NCI-H82 treated with DMSO at 0.1 percent for 48 hours (cell line): ENCODE data around the gene JAML.

Experiments used
- DNase-seq: peaks from one replicate; lab custom pipeline; 2025; ENCODE audit not compliant: unreplicated experiment; lab: John Stamatoyannopoulos, UW

JAML gene

DNA sequence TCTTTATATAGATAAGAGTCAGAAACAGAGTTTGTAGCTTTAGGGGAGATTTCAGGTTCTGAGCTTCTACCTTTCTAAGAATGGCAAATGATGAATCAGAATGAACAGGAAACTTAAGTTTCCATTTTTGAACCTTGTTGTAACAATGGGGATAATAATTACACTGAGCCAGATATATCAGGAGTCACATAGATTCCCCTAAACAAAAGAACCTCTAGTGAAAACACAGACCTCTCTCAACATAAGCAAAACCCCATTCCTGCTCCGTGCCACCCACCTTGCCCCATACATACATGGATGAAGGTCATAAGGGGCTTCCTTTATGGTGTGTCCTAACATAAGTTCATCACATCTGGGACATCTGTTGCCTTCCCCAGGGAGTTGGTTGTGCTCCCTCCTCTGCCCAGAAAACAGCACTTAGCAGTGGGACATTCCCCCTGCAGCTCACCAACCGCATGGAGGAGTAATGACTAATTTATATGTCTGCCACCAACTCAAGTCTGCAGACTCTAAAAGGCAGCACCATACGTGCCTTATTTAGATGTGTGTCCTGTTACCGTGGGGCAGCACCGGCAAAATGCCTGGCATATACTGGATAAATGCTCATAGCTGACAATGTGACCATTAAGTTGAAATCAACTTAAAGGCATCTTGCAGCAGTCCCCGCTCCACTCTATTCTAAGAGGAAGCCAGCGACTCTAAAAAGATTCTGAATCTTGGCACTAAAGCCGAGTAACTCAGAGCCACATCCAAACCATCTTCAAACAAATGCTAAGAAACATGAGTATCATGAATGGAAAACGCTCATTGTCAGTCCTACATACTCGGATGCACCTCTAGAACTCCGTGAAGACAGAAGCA lies 8.0 kb downstream of the JAML start:
- DNase-seq, result no peak

DNA sequence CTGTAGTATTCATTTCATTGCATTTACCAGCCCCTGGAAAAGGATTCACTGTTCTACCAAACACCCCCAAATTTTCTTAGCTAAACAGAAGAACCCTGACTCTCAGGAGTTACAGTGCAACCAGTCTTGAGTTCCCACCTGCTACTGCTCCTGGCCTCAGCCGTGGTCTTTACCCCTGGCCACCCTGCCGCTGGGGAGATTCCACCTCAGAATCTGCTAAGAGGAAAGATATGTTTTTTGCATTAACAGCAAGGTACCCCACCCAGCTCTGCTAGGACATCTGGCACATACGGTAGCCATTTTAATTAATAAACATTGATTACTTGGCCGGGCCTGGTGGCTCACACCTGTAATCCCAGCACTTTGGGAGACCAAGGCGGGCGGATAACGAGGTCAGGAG lies 9.0 kb downstream of the JAML start:
- DNase-seq, result no peak

DNA sequence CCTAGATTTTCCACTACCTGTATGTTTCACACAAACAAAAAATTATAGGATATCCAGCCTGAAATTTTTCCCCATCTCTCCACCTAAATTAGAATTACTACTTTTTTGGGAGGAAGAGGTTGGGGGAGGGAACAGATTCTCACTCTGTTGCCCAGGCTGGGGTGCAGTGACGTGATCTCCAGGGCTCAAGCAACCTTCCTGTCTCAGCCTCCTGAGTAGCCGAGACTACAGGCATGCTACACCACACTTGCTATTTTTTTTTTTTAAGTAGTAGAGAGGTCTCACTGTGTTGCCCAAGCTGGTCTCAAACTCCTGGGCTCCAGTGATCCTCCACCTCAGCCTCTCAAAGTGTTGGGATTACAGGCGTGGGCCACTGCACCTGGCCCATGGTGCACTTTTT lies 9.5 kb downstream of the JAML start:
- no peak for DNase-seq

DNA sequence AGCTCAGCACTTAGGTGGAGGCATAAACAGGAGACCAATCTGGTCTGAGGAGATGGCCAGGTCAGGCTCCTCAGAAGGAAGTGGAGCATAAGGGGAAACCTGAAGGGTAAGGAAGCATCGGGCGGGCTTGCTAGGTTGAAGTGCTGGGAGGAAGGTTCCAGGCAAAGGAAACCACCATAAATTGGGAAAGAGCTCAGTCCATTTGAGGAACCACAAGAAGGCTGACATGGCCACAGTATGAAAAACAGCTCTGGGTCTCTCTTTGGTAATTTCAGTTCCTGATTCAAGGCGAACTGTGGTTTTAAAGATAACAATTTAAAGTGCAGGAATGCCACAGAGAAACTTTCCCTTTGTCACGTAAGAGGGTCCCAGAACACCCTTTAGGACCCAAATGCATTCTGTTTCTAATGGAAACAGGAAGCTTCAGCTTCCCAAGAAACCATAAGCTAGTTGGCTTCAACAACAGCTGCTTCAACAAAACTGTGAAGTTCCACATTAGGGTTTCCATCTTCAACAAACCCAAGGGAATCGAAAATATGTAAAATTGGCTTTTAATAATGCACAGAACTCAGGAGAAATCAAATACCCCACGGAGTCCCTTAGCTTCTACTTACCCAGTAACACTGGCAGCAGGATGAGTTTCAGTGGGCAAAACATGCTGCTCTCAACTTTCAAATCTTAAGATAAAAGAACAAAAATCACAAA lies 10.4 kb downstream of the JAML start:
- DNase-seq, result no peak

DNA sequence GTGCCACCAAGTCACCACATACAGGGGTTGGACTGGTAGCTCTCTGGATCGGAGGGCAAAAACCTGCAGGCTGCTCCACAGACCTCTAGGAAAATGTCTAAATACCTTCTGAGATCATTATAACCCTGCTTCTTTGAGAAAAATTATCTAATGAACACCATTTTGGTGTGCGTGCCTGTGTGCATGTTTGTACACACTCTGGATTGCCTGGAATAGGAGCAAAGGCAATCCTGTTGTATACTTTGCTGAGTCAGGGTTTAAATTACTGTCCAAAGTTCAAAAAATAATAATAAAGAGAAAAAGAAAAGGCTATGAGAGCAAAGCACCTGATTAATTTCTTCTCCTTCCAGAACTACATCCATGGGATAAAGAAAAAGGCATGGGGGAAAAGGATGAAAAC lies 11.0 kb downstream of the JAML start:
- DNase-seq, result no peak

DNA sequence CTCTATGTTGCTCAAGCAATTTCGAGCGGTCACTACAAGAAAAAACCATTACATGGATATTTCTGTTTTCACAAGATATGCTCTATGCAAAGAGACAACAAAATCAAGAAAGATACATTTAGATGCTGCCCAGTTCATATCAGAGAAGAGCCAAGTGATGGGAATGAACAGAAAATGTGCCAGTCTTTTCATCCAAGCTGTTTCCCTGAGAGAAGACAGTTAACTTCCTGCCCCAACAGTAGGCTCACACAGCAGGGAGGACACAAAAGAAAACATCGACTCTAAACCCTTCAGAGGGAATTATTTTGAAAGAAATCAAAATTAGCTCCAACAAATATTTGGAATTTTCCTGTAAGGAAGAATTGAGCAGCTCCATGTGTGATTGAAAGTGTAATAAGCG lies 11.6 kb downstream of the JAML start:
- DNase-seq, result no peak

DNA sequence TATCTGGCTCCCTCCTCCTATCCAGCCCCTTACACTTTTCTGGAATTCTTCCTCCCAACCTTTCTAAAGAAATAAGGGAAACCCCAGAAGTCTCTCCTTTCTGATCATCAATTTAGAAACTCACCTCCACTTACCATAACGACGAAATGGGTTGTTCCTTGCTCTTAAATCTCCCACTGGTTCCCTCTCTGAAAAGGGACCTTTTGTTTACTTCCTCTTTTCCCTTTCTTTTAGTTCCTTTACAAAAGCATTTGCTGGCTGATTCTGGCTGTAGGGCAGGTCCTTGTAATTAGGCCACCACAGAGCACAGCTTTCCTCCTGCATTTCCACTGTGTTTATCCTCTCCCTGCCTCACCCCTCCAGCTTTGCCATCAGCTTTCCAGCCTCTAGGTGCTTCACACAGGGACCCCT lies 12.0 kb downstream of the JAML start:
- no peak for DNase-seq

DNA sequence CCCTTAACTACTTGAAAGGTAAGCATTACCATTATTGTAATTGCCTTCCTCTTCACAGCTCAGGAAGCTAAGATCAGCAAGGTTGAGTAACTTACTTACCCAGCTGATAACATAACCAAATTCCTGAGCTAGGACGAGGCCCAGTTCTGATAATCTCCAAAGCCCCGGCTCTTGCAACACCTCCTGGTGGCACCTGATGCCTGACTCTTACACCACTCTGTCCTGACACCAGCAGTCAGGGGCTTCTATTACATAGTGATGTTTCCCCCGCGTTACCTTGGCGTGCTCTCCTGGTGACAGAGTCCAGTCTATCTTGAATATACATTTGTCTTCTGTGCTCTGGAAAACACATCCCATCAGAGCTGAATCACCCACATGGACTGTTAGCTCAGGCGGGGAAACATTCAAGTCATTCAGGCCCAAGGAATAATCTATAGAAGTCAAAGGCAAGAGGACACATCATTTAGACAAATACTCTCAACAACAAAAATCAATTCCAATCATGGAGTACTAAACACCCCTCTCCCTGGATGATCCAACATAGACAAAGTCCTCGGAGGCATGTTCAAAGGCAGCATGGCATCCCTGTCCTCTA lies 12.6 kb downstream of the JAML start:
- DNase-seq, result no peak

DNA sequence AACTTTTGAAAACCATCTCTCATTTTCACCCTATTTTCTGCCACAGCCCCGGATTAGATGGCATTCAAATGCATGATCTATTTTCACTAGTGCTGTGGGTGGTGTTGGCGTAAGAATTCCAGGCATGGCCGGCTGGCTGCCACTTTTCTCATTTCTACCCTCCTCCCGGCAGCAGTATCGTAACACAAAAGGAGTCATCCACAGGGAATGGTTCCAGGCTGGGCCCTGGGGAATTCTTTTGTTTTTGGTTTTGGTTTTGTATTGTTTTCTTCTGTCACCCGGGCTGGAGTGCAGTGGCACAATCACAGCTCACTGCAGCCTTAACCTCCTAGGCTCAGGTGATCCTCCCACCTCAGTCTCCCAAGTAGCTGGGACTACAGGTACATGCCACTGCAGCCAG lies 13.8 kb downstream of the JAML start:
- no peak for DNase-seq

DNA sequence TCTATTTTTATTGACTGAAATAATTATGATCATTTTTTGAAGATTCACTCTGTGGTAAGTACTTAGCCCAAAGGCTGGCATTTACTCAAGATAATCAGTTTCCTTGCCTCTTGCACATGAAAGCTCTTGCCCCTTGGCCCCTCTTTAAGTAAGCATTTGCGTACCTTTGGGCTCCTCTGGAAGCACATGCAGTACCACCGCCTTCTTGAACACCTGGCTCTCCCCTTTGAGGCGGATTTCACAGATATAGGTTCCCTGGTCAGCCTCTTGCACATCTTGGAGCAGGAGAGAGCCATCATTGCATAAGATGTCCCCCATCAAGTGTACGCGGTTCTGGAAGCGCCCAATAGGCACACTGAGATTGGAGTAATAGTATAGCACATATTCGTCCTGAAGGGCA lies 14.5 kb downstream of the JAML start:
- no peak for DNase-seq

DNA sequence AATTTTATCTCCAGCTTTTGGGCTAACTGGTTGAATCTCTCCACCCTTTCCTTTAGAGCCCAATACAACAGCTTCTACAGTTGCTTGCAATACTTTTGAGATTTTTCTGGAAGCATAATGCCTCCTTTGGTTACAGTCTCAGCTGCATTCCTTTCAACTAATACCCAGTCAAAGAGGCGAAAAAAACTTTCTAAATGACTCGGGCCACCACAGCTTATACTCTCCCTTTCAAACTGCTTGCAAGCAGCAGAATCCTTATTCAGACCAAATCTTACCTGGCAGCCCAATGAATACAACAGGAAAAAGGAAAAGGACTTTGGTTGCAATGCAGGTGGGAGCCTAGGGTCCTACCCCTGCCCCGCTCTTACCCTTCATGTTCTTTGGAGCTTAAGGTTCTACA lies 15.8 kb downstream of the JAML start:
- DNase-seq, result no peak

DNA sequence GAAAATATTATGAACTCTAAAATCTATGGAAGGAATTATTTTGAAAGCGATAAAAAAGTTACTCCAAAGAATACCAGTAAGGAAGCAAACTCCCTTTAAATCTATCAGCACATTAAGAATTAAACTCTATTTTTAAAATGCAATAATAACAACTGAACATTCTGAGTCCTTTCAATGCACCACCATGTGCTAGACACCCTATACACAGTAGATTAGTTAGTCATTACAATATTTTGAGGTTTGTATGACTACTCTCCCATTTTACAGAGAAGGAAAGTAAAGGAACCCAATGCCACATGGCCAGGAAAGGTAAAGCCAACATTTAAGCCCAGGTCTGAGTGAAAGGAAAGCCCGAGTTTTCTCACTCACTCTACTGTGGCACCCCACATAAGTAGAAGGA lies 17.7 kb downstream of the JAML start:
- DNase-seq, result no peak

DNA sequence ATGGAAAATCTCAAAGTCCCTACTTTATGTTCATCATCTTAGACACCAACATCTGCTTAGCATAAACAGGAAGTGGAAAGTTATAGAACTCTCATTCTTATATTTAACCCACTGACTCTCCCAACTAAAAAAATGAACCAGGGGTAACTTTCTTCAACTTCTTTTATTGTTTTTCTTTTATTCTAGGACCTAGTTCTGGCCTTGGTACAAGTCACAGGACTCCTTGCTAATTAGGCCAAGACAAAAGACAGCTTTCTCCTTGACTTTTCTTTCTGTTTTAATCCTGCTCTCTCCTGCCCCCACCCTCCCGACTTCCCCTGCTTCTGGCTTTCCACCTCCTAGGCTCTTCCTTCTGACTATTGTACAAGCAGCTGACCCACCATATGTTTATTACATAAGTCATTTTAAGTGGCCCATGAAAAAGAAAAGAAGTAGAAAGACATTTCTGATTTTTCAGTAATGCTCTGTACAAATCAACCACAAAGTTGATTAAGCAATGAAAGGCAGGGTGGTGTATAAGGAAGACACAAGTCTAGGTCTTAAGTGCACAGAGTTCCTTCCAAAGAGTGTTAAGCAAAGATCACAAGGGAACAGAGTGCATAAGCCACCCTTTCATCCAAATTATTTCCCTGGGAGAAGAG lies 18.3 kb downstream of the JAML start:
- DNase-seq, result no peak

DNA sequence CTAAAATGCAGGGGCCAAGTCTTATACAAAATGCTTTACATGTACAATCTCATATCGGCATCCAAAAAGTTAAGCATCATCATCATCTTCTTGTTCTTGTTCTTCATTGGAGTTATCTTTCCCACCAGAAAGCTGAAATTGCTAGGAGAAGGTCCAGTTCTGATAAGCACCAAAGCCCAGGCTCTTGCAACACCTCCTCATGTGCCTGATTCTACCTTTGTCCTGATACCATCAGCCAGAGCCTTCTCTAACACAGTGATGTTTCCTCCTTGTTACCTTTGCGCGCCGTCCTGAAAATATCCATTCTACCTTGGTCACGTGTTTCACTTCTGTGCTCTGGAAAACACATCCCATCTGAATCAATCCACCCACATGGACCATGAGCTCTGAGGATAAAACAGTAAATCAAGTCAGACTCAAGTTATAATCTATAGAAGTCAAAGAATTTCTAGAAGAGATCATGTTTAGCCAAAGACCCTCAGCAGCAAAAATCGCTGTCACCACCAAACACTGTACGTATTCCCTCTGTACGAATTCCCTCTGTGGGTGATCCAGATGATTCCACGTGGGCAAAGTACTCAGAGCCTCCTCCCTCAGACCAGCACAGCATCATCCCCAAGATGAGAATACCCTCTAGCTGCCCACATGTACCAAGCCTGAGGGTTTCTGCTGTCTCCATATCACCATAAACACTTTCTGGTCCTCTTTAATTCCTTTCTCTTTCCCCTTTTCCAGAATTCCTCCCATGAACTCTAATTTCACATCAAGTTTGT lies 19.0 kb downstream of the JAML start:
- no peak for DNase-seq

DNA sequence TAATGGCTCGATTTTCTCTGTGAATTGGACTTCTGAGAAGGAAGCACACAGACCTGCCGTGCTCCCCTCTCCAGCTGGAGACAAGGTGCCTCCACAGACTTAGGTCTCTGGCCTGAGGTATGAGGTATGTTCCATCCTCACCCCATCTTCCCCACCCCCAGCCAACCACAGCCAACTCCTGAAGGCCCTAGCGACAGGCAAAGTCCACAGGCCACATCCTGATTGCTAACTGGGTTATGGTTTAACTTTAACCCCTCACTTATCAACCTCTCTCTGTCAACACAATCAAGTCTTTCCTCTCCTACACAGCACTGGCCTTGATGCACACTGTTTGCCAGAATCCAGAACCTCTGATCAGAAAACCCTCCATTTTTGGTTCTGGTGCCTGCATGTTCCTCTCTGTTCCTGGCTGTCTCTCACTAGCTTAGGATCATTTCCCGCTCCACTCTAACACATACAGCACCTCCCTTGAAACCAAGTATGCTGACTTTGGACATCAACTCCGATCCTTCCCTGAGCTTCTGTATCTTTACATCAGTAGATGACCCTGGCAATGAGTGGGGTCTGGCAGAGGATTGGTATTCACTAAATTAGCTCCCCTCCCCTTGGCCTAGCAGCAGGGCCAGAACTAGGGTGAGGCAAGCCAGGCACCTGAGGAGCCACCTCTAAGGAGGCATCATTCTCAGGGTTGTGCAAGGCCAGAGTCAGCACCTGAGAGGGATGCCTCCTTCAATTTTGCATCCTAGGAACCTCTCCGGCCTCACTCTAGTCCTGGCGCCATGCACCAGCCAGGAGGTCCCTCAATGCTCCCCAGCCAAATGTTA lies 22.0 kb downstream of the JAML start:
- no peak for DNase-seq

DNA sequence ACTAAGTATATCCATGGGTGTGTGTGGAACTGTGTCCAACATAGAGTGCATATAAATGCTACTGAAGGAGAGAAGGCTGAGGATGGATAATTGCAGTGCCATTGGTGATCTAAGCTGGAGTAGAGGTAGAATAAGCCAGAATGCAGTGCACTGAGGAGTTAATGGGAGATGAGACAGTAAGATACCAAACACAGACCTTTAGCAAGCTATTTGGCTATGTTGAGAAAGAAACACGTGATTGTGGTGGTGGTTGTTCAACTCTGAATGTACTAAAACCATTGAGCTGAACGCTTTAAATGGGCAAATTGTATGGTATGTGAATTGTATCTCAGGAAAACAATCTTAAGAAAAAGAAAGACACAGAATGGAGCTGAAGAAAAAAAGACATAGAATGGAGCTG lies 22.8 kb downstream of the JAML start:
- no peak for DNase-seq

DNA sequence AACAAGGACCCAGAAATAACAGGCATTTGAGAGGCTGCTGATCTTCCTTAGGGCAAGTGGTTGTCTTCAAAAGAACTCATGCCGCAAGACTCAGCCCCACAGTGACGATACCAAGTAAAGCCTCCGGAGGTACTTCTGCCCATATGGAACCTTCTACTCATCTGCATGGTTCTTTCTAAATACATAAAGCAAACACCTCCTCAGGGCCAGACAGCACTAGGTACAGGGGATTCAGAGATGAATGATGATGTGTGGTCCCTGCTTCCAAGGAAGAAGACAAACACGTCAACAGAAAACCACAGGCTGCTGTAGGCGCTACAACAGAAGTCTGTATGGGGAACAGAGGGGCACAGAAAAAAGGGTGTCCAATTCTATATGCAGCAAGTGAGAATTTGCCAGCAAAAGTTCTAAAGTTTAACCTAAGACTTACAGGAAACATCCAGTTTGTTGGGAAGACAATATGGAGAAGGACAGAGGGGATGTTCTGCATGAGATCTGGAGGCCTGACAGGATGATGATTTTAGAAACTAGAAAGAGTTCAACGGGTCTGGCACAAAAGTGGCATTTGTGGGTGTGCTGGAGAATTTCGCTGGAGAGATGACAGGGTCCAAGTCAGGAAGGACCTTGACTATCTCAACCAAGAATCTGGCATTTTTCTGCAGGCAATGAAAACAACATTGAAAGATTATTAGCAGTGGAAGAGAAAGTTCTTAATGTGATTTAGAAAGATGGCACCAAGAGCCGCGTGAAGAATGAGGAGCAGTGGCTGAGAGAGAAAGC lies 23.7 kb downstream of the JAML start:
- no peak for DNase-seq

DNA sequence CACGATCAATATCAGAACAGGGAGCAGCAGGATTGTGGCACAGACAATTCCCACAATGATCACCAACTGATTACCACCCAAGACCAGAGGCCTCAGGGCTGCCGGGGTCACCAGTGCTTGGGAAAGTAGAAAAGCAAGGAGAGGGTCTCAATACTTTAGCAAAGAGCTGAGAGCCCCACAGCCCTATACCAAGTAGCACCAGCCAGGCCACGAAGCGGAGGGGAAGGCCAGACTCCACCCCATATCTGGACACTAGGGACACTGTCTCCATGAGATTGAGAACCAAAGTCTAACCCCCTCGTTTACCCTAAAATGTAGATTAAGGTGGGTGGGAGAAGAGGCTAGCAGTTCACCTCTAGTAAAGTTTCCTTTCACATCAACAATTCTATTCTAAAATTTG lies 24.3 kb downstream of the JAML start:
- no peak for DNase-seq

DNA sequence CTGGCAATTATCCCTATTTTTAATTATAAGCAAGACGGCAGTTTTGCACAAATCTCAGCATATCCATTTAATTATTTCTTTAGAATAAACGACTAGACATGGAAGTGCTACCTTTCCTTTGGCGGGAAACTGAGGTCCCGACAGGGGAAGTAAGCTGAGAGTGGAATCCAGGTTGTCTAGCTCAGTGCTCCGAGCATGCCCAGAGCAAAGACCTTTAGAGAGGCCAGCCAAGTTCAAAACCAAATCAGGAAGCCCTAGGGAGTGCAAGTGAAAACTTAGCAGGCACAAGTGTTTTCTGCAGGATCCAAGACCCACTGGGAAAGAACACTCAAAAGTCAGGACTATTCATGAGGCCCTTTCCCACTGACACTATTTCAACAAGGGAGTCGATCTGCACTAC lies 25.7 kb downstream of the JAML start:
- no peak for DNase-seq
